SK-N-MC (cell line): ENCODE measurements around the gene EEF2K.

ENCODE experiments used
- DNase-seq: peaks from one replicate; pipeline ENCODE4 v3.0.0-alpha.2; 2011; ENCODE audit warnings: low read depth, low spot score
- H3K27ac ChIP-seq: fragments of 200-600 bp; sonication (generic); 2 replicates; pipeline ENCODE4 v1.5.1; 2016; ENCODE audit warnings: mixed run types
- H3K36me3 ChIP-seq: fragments of 200-600 bp; sonication (generic); 2 replicates; pipeline ENCODE4 v1.6.1; 2017; ENCODE audit warnings: antibody characterized with exemption, low read length, mixed read lengths; ENCODE audit not compliant: insufficient read depth
- H3K4me3 ChIP-seq: fragments of 200-600 bp; sonication (generic); 2 replicates; pipeline ENCODE4 v1.5.1; 2016
- H3K9ac ChIP-seq: fragments of 200-600 bp; sonication (generic); 2 replicates; pipeline ENCODE4 v1.8.0; 2017; ENCODE audit warnings: mixed run types, mixed read lengths; ENCODE audit not compliant: insufficient read length
- H3K9me3 ChIP-seq: fragments of 200-600 bp; sonication (generic); 2 replicates; pipeline ENCODE4 v1.6.1; 2017; ENCODE audit warnings: low read depth, mild to moderate bottlenecking, antibody characterized with exemption, low read length, moderate library complexity, mixed read lengths
- EZH2 ChIP-seq: fragments of 200-600 bp; sonication (generic); IDR thresholded peaks from one replicate; pipeline ENCODE4 v1.6.1; 2017; ENCODE audit warnings: antibody characterized with exemption
- FOXP2 ChIP-seq: optimal IDR thresholded peaks from 2 replicates; pipeline ENCODE3; 2011; ENCODE audit warnings: mild to moderate bottlenecking, moderate library complexity; ENCODE audit not compliant: insufficient read depth; ENCODE audit errors: extremely low read length, control extremely low read depth
- POLR2AphosphoS5 ChIP-seq: IDR thresholded peaks from 2 replicates; pipeline ENCODE4 v1.6.1; 2012; ENCODE audit warnings: mild to moderate bottlenecking, low read depth, low read length, borderline replicate concordance

EEF2K gene

DNA sequence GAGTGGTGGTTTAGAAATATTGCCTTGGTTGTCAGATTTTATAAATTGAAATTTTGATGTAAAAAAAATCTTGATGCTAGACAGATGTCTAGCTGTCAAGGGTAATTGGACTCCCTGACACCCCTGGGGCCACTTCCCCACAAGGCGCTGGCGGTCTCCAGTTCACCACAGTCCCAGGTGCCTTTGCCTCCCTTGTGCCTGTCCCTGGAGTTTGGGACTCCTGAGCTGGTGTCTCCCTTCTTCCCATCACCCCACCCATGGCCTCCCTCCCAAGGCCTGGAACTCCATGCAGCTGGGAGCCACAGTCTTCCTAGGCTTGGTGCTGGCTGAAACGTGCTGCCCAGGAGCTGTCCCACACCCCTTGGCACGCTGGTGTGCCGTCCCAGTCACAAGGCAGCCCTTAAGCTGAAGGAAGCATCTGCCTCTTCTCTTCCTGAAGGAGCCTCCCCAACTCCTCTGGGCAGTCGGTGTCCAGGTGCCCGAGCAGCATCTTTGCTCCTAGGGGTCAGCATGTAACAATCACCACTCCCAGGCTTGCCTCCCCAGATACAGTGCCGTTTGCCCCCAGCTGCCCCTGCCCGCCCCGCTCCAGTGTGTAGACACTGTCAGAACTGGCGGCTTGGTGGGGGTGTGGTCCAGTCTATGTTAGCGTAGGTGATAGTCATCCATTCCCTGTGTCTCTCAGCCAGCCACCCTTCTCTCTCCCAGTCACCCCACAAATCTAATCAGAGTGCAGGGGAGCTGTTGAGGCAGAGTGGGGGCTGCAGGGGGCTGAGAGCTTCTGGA, 117.3 kb downstream of the EEF2K start:
- H3K36me3 ChIP-seq = peaks cover 74% of the 10 kb centered on the region
- H3K9ac ChIP-seq = no peak overlapping the region
- H3K4me3 ChIP-seq = no peak overlapping the region
- DNase-seq = no peak
- no peak overlapping the region for H3K27ac ChIP-seq
- TF ChIP-seq FOXP2 (no peak), EZH2 (no peak), POLR2AphosphoS5 (no peak)
- no peaks in the 10 kb centered on the region for H3K9me3 ChIP-seq

DNA sequence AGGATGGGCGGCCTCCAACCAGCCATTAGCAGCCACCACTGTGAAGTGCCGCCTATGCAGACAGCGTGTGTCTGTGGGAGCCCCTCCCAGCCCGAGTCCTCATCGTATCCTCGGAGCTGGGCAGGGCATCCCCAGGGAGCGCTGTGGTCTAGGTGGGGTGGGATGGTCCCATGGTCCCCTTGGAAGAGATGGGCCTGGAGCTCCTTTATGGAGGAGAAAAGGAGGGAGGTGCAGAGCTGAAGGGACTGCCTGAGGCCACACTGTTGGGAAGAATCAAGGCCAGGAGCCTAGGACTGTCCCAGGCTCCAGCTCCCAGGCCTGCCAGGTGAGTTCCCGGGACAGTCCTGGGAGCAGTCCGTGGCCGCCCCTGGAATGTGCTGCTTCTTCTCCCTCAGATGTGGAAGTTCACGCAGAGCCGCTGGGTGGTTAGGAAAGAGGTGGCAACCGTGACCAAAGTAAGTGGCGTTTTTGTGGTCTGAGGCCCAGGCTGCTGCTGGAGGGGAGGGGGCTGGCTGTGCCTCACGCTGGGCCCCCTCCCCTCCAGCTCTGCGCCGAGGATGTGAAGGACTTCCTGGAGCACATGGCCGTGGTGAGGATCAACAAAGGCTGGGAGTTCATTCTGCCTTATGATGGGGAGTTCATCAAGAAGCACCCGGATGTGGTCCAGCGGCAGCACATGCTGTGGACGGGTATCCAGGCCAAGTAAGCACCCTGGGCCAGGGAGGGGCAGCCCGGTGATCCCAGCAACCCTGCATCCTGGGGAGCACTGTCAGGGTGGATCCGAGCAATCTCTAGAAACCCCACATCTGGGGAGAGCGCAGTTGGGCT, 118.1 kb downstream of the EEF2K start:
- no peak for DNase-seq
- TF ChIP-seq EZH2 (no peak), POLR2AphosphoS5 (no peak), FOXP2 (no peak)
- peaks cover 71% of the 10 kb centered on the region for H3K36me3 ChIP-seq
- no peak overlapping the region for H3K9ac ChIP-seq
- H3K27ac ChIP-seq = no peak overlapping the region
- H3K4me3 ChIP-seq = no peak overlapping the region
- no peaks in the 10 kb centered on the region for H3K9me3 ChIP-seq

DNA sequence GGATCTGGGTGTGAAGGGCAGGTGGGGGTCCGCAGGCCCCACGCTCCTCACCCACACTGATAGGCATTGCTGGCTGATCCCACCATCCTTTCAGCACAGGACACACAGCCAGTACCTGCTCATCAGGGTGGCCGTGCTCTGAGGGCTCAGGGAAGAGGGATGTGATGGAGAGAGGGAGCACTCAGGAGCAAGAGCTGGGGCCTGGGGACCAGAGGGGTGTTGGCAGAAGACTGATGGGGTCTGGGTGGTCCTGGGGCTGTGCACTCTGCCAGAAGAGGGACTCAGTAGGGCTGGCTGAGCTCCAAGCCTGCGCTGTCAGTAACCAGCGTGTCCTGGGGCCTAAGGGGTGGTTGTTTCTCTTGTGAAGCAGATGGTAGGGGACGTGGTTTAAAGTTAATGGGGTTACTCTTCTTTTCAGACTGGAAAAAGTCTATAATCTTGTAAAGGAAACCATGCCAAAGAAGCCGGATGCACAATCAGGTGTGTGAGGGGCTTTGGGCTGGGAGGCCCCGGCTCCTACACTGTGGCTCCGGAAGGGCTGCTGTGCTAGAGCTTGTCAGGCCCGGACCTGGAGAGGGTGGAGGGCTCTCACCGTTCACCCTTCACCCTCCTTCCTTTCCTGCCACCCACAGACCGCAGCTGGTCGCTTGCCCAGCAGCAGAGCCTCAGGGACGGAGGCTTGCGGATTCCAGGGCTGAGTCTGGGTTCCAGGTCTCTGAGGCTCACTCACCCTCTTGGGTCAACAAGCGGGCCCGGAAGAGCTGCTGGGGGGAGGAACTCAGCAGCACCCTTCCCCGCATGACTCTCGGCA, 118.9 kb downstream of the EEF2K start:
- peaks cover 77% of the 10 kb centered on the region for H3K36me3 ChIP-seq

DNA sequence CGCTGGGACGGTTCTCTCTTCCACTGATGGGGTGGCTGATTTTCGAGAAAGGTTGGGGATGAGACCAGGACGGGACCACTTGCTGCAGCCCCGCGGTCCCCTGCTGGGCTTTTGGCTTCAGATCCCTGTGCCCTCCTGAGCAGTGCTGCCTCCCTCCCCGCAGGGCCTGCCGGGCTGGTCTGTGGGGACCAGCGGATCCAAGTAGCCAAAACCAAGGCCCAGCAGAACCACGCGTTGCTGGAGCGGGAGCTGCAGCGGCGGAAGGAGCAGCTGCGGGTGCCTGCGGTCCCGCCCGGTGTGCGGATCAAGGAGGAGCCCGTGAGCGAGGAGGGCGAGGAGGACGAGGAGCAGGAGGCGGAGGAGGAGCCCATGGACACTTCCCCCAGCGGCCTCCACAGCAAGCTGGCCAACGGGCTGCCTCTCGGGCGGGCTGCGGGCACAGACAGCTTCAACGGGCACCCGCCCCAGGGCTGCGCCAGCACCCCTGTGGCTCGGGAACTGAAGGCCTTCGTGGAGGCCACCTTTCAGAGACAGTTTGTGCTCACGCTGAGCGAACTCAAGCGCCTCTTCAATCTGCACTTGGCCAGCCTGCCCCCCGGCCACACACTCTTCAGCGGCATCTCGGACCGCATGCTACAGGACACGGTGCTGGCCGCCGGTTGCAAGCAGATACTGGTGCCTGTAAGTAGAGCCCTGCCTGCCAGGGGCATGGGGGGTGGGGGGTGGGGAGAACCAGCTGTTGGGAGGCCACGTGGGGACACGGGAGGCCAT, 119.7 kb downstream of the EEF2K start:
- Histone ChIP-seq H3K27ac (no peak overlapping the region), H3K4me3 (no peak overlapping the region), H3K36me3 (peaks cover 74% of the 10 kb centered on the region), H3K9me3 (no peaks in the 10 kb centered on the region), H3K9ac (no peak overlapping the region)
- DNase-seq = no peak
- TF ChIP-seq EZH2 (no peak), POLR2AphosphoS5 (no peak), FOXP2 (no peak)

More for the DNA sequence above, 118.9 kb downstream of the EEF2K start:
- no peak overlapping the region for H3K27ac ChIP-seq
- no peak; the same call in 1 of the 2 replicates for TF ChIP-seq POLR2AphosphoS5
- TF ChIP-seq FOXP2 = no peak
- no peak for TF ChIP-seq EZH2
- DNase-seq = no peak
- no peaks in the 10 kb centered on the region for H3K9me3 ChIP-seq
- H3K4me3 ChIP-seq = no peak overlapping the region
- H3K9ac ChIP-seq = no peak overlapping the region

DNA sequence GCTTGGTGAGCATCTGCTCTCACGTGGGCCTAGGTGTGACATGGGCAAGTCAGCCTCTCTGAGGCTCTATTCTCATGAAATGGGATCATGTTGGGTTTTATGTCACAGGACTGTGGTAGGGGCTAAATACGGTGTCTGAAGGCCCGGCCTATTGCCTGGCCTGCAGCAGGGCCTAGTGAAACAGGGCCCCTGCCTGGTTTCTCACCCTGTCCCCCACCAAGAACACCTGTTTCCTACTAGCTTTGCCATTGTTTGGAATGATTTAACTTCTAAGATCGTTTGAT, 120.2 kb downstream of the EEF2K start:
- no peaks in the 10 kb centered on the region for H3K9me3 ChIP-seq
- no peak overlapping the region for H3K4me3 ChIP-seq
- no peak overlapping the region for H3K27ac ChIP-seq
- no peak overlapping the region for H3K9ac ChIP-seq
- TF ChIP-seq FOXP2 (no peak), POLR2AphosphoS5 (no peak), EZH2 (no peak)
- DNase-seq = no peak
- H3K36me3 ChIP-seq = peaks cover 73% of the 10 kb centered on the region

DNA sequence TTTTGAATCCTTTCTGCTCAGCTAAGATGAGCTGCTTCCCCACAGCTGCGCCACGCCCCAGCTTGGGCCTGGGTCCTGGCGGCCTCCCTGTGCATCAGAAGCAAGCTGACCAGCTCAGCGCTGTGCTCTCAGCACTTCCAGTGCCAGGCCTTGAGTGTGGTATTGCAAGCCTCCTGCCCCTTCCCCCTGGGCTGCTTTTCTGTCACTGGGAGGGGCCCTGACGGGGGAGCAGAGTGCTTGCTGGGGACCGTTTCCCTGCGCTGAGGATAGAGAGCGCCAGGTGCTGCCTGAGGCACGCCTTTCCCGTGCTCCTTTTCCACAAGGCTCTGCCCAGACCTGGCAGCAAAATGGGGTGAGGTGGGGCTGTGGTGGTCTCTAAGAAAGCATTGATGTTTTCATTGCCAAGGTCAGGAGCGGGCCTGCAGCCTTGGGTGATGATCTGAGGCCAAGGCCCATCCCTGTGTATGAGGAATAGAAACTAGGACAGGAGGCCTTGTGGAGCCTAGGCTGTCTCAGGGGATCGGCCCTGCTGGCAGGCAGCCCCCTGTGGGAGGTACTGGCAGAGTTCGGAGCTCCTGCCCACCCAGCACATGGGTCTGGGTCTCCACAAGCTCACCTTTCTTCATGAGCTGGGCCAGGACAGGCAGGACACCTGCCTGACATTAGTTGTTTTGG, 120.8 kb downstream of the EEF2K start:
- H3K27ac ChIP-seq = no peak overlapping the region
- no peak overlapping the region for H3K4me3 ChIP-seq
- peaks cover 73% of the 10 kb centered on the region for H3K36me3 ChIP-seq
- DNase-seq = no peak
- no peak for TF ChIP-seq FOXP2
- no peak for TF ChIP-seq POLR2AphosphoS5
- no peak overlapping the region for H3K9ac ChIP-seq
- no peaks in the 10 kb centered on the region for H3K9me3 ChIP-seq

DNA sequence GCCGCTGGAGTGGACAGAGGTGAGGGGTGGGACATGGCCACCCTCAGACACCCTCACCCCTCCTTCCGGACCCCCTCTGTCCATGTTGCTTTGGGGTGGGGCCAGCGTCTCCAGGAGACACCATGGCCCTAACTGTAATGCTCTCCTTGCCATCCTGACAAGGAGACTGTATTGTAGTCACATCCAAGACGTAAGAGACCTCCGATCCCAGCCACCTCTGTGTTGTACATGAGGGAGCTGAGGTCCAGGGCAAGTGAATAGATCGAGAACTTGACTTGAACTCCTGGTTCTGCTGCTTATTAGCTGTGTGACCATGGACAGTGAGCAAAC, 121.3 kb downstream of the EEF2K start:
- peaks cover 77% of the 10 kb centered on the region for H3K36me3 ChIP-seq

More for the DNA sequence above, 121.3 kb downstream of the EEF2K start:
- Histone ChIP-seq H3K9me3 (no peaks in the 10 kb centered on the region), H3K27ac (no peak overlapping the region), H3K9ac (no peak overlapping the region), H3K4me3 (no peak overlapping the region)
- no peak for DNase-seq
- no peak for TF ChIP-seq EZH2
- TF ChIP-seq FOXP2 = no peak
- TF ChIP-seq POLR2AphosphoS5 = no peak
